Esophagus squamous epithelium (tissue), 4 donors: Measurements from ENCODE around the gene PPL.

ENCODE experiments used
- CTCF ChIP-seq, 6 experiments: fragments of 450-650 bp in 4 of 6; fragments of 200-600 bp in 2 of 6; sonication (generic) in 2 of 6; IDR thresholded peaks; one replicate each; pipeline ENCODE4 v1.5.1; 2016 to 2019; ENCODE audit warnings: antibody characterized with exemption in 6 of 6, mild to moderate bottlenecking in 4 of 6, moderate library complexity in 4 of 6
- POLR2A ChIP-seq, 4 donors: fragments of 450-650 bp; IDR thresholded peaks; one replicate each; pipeline ENCODE4 v1.6.1; 2017; ENCODE audit warnings: antibody characterized with exemption in 4 of 4, mild to moderate bottlenecking in 4 of 4, moderate library complexity in 3 of 4

- no peak for TF ChIP-seq CTCF (IDR thresholded peaks at IDR 0.05)
- TF ChIP-seq POLR2A (IDR thresholded peaks at IDR 0.05), result no peak
Observed at GRCh38 chr16:4897328-4897727, 39.6 kb downstream of the PPL start.
